SK-N-SH (cell line): Measurements from ENCODE around the gene HTR7. TPM values are rescaled to one million over a fixed set of nuclear protein-coding genes. Genes with fewer than 3 reads are reported as not detected.
"Not testable (repeated sequence)": the region's sequence is repeated elsewhere in the genome, so short reads cannot be mapped to it uniquely, and the experiment has no call there.

Experiments
- CTCF ChIA-PET: fragments of 300-600, 350-600 bp; formaldehyde crosslinking; extraction: SDS; loops from one replicate; lab custom pipeline; 2021; lab: Yijun Ruan, JAX
- POLR2A ChIA-PET: fragments of 350-600 bp; sonication (Branson Sonifier 250); formaldehyde crosslinking; extraction: SDS; loops from one replicate; lab custom pipeline; 2020; ENCODE audit warnings: antibody characterized with exemption, inconsistent platforms; lab: Yijun Ruan, JAX
- DNase-seq: peaks from one replicate; pipeline ENCODE4 v3.0.0; 2012
- H2AFZ ChIP-seq: fragments of 200-600 bp; sonication (generic); 2 replicates; pipeline ENCODE4 v1.8.1; 2016; ENCODE audit warnings: antibody characterized with exemption, mild to moderate bottlenecking, low read depth
- H3F3A ChIP-seq: fragments of 200-600 bp; sonication (generic); replicated peaks from 2 replicates; pipeline ENCODE3; 2016; ENCODE audit warnings: antibody characterized with exemption, mild to moderate bottlenecking; ENCODE audit not compliant: insufficient read depth
- H3K27ac ChIP-seq, 2 experiments: fragments of 200-500 bp in 1 of 2; fragments of 200-600 bp in 1 of 2; sonication (Bioruptor generic) in 1 of 2; sonication (generic), shearing (Covaris generic) in 1 of 2; 2 replicates each; pipeline versions ENCODE4 v1.5.1 to v1.6.1; 2014 to 2016; ENCODE audit warnings: low read depth in 2 of 2, inconsistent platforms in 1 of 2, low read length in 1 of 2, mild to moderate bottlenecking in 1 of 2, mixed read lengths in 1 of 2
- H3K27me3 ChIP-seq: fragments of 200-600 bp; sonication (generic), shearing (Covaris generic); 2 replicates; pipeline ENCODE4 v1.6.1; 2016; ENCODE audit warnings: mixed run types; ENCODE audit not compliant: insufficient read depth
- H3K36me3 ChIP-seq, 2 experiments: fragments of 200-500 bp in 1 of 2; fragments of 200-600 bp in 1 of 2; sonication (Bioruptor generic) in 1 of 2; sonication (generic) in 1 of 2; replicated peaks in 1 of 2; 2 replicates each; pipeline versions ENCODE3 to v1.5.1; 2014 to 2016; ENCODE audit warnings: low read length in 1 of 2, mild to moderate bottlenecking in 1 of 2; ENCODE audit not compliant: insufficient read depth in 2 of 2, control insufficient read depth in 1 of 2
- H3K4me1 ChIP-seq, 2 experiments: fragments of 200-500 bp in 1 of 2; fragments of 200-600 bp in 1 of 2; sonication (Bioruptor generic) in 1 of 2; sonication (generic), shearing (Covaris generic) in 1 of 2; 2 replicates each; pipeline versions ENCODE4 v1.5.1 to v1.6.1; 2014 to 2016; ENCODE audit warnings: low read depth in 1 of 2, low read length in 1 of 2, mixed run types in 1 of 2; ENCODE audit not compliant: insufficient read depth in 2 of 2, control insufficient read depth in 1 of 2
- H3K4me2 ChIP-seq: fragments of 200-600 bp; sonication (generic), shearing (Covaris generic); 2 replicates; pipeline ENCODE4 v1.6.1; 2017; ENCODE audit warnings: mixed run types
- H3K4me3 ChIP-seq, 2 experiments: fragments of 200-500 bp in 1 of 2; fragments of 200-600 bp in 1 of 2; sonication (Bioruptor generic) in 1 of 2; sonication (generic), shearing (Covaris generic) in 1 of 2; 2 replicates each; pipeline versions ENCODE4 v1.5.1 to v1.8.1; 2014 to 2016; ENCODE audit warnings: low read depth in 2 of 2, inconsistent platforms in 1 of 2, low read length in 1 of 2, mild to moderate bottlenecking in 1 of 2, mixed read lengths in 1 of 2, moderate library complexity in 1 of 2
- H3K79me2 ChIP-seq: fragments of 200-600 bp; sonication (generic); 2 replicates; pipeline ENCODE4 v1.8.1; 2017; ENCODE audit warnings: mild to moderate bottlenecking; ENCODE audit not compliant: insufficient read depth
- H3K9ac ChIP-seq: fragments of 200-600 bp; sonication (generic); 2 replicates; pipeline ENCODE4 v1.6.1; 2017; ENCODE audit warnings: mixed run types
- H3K9me2 ChIP-seq: fragments of 200-600 bp; sonication (generic); 2 replicates; pipeline ENCODE4 v1.6.1; 2017; ENCODE audit warnings: mixed run types
- H3K9me3 ChIP-seq: fragments of 200-600 bp; sonication (generic); 2 replicates; pipeline ENCODE4 v1.6.1; 2017; ENCODE audit warnings: mixed run types, mild to moderate bottlenecking, moderate library complexity
- H4K20me1 ChIP-seq: fragments of 200-600 bp; sonication (generic); 2 replicates; pipeline ENCODE4 v1.6.1; 2017; ENCODE audit warnings: mild to moderate bottlenecking, mixed run types; ENCODE audit not compliant: insufficient read depth
- CHD2 ChIP-seq: fragments of 150-350 bp; IDR thresholded peaks from 2 replicates; pipeline ENCODE4 v1.6.1; 2018; ENCODE audit warnings: low read length; ENCODE audit not compliant: partially characterized antibody
- ELF1 ChIP-seq: IDR thresholded peaks from 2 replicates; pipeline ENCODE4 v1.4.0; 2012
- EP300 ChIP-seq, 2 experiments: IDR thresholded peaks; 2 replicates each; pipeline versions ENCODE4 v1.4.0 to v1.6.1; 2012; ENCODE audit warnings: borderline replicate concordance in 1 of 2, low read depth in 1 of 2, low read length in 1 of 2
- FOSL2 ChIP-seq: IDR thresholded peaks from 2 replicates; pipeline ENCODE4 v1.4.0; 2012; ENCODE audit warnings: low read depth, mild to moderate bottlenecking, moderate library complexity, borderline replicate concordance
- FOXJ3 ChIP-seq: sonication (generic); formaldehyde crosslinking; IDR thresholded peaks from 2 replicates; pipeline ENCODE4 v1.5.1; 2020; ENCODE audit warnings: mild to moderate bottlenecking, missing genetic modification reagents
- GABPA ChIP-seq: IDR thresholded peaks from 2 replicates; pipeline ENCODE4 v1.4.0; 2012; ENCODE audit warnings: low read depth, mild to moderate bottlenecking
- GATA2 ChIP-seq: sonication (generic); formaldehyde crosslinking; IDR thresholded peaks from 2 replicates; pipeline ENCODE4 v1.5.0; 2020; ENCODE audit warnings: mild to moderate bottlenecking, missing genetic modification reagents
- IRF3 ChIP-seq: fragments of 150-350 bp; IDR thresholded peaks from 2 replicates; pipeline ENCODE4 v1.6.1; 2016; ENCODE audit warnings: mild to moderate bottlenecking, low read depth, low read length
- NRF1 ChIP-seq: IDR thresholded peaks from 2 replicates; pipeline ENCODE4 v1.6.1; 2012; ENCODE audit warnings: low read depth, mild to moderate bottlenecking, low read length
- POLR2AphosphoS5 ChIP-seq: IDR thresholded peaks from 2 replicates; pipeline ENCODE4 v1.6.1; 2012; ENCODE audit warnings: low read depth, low read length
- RAD21 ChIP-seq: IDR thresholded peaks from 2 replicates; pipeline ENCODE4 v1.6.1; 2012; ENCODE audit warnings: mild to moderate bottlenecking, low read length
- RCOR1 ChIP-seq: fragments of 150-350 bp; IDR thresholded peaks from 2 replicates; pipeline ENCODE4 v1.6.1; 2017; ENCODE audit warnings: antibody characterized with exemption, low read length
- RFX5 ChIP-seq: IDR thresholded peaks from 2 replicates; pipeline ENCODE4 v1.6.1; 2012; ENCODE audit warnings: mild to moderate bottlenecking, improper control_type of control experiment, low read length
- RXRA ChIP-seq: IDR thresholded peaks from 2 replicates; pipeline ENCODE4 v1.4.0; 2012; ENCODE audit warnings: low read depth, mild to moderate bottlenecking, borderline replicate concordance
- SMC3 ChIP-seq: IDR thresholded peaks from 2 replicates; pipeline ENCODE4 v1.6.1; 2012; ENCODE audit warnings: low read depth, low read length, improper control_type of control experiment
- TAF1 ChIP-seq: IDR thresholded peaks from 2 replicates; pipeline ENCODE4 v1.6.1; 2012; ENCODE audit warnings: low read depth, mild to moderate bottlenecking, low read length, moderate library complexity, borderline replicate concordance
- TCF12 ChIP-seq: IDR thresholded peaks from 2 replicates; pipeline ENCODE4 v1.4.0; 2012
- TEAD4 ChIP-seq: IDR thresholded peaks from 2 replicates; pipeline ENCODE4 v1.4.0; 2012; ENCODE audit warnings: mild to moderate bottlenecking, borderline replicate concordance; ENCODE audit not compliant: insufficient read depth
- USF1 ChIP-seq: IDR thresholded peaks from 2 replicates; pipeline ENCODE4 v1.4.0; 2012; ENCODE audit warnings: low read depth, borderline replicate concordance
- WGBS: methylation state at CpG from one replicate; pipeline ENCODE4 v1.1.6; 2017; ENCODE audit warnings: low lambda C conversion rate; 5-methylcytosine and 5-hydroxymethylcytosine counted together
- polyA plus RNA-seq, 3 experiments: library from polyadenylated mRNA; depleted of rRNA; stranded (reverse); fragments of >200 nt; gene quantifications; 2 replicates each; pipeline ENCODE4 v1.2.3, GENCODE V29; 2012
- TF ChIP-seq, protein P1 (sequence below): IDR thresholded peaks from 2 replicates; pipeline ENCODE4 v1.6.1; 2012; ENCODE audit warnings: mild to moderate bottlenecking, low read depth, low read length, moderate library complexity

The HTR7 gene
- polyA plus RNA-seq, 1 of the 3 experiments (the other 2 are of a cell fraction): 0.16 TPM

GRCh38 chr10:90822508-90822907, 35.3 kb downstream of the HTR7 start (continued):
- TF ChIP-seq RCOR1 (no peak), USF1 (no peak), SMC3 (no peak), NRF1 (no peak), GABPA (no peak), RAD21 (no peak), ELF1 (no peak), IRF3 (no peak), FOSL2 (no peak), EP300 (IDR thresholded peaks at IDR 0.05; ENCODE audit: borderline replicate concordance in 1 of 2, low read depth in 1 of 2, low read length in 1 of 2) (no peak)
- TF ChIP-seq, protein P1, sequence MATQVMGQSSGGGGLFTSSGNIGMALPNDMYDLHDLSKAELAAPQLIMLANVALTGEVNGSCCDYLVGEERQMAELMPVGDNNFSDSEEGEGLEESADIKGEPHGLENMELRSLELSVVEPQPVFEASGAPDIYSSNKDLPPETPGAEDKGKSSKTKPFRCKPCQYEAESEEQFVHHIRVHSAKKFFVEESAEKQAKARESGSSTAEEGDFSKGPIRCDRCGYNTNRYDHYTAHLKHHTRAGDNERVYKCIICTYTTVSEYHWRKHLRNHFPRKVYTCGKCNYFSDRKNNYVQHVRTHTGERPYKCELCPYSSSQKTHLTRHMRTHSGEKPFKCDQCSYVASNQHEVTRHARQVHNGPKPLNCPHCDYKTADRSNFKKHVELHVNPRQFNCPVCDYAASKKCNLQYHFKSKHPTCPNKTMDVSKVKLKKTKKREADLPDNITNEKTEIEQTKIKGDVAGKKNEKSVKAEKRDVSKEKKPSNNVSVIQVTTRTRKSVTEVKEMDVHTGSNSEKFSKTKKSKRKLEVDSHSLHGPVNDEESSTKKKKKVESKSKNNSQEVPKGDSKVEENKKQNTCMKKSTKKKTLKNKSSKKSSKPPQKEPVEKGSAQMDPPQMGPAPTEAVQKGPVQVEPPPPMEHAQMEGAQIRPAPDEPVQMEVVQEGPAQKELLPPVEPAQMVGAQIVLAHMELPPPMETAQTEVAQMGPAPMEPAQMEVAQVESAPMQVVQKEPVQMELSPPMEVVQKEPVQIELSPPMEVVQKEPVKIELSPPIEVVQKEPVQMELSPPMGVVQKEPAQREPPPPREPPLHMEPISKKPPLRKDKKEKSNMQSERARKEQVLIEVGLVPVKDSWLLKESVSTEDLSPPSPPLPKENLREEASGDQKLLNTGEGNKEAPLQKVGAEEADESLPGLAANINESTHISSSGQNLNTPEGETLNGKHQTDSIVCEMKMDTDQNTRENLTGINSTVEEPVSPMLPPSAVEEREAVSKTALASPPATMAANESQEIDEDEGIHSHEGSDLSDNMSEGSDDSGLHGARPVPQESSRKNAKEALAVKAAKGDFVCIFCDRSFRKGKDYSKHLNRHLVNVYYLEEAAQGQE: no peak
- TF ChIP-seq, all 33 proteins: peak for 0

- H3K4me1 ChIP-seq, POLR2A ChIA-PET, H3K27ac ChIP-seq, H3K36me3 ChIP-seq, H3K4me3 ChIP-seq, H4K20me1 ChIP-seq, H3K79me2 ChIP-seq, H3K9me3 ChIP-seq, H3K27me3 ChIP-seq, H3F3A ChIP-seq, H2AFZ ChIP-seq, H3K9ac ChIP-seq, H3K9me2 ChIP-seq, H3K4me2 ChIP-seq, DNase-seq, CTCF ChIA-PET: not testable (repeated sequence)
- 0% methylated on average over 1 of the region's 1 CpG for whole genome bisulfite sequencing
Observed at GRCh38 chr10:90821864-90822263, 36.0 kb downstream of the HTR7 start.

DNA sequence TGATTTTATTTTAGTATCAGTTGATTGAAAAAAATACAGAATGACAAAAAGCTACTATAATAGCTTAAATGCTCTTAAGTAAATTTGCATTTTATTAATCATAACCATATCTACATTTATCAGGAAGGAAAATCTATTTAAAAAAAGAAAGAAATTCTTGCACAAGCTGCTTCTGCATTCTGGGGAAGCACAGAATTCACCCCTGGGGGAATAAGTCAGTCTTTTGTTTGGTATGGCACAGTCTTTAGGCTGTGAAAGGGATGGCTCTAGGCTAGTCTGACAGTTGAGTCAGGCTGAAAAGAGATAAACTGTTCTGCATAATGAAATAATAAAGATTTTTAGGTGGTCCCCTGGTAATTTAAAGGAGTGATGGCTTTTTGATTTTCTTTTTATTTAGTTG, 37.9 kb downstream of the HTR7 start:
- no peak overlapping the region for H2AFZ ChIP-seq
- H3K9ac ChIP-seq: no peak overlapping the region
- no peaks in the 10 kb centered on the region for H4K20me1 ChIP-seq
- no peak for DNase-seq
- peaks cover 9% of the 10 kb centered on the region; the same call in 1 of the 2 replicates for H3K27me3 ChIP-seq
- no peak overlapping the region for H3K4me3 ChIP-seq
- no peak overlapping the region for H3K27ac ChIP-seq
- ChIA-PET CTCF (no interaction called here), POLR2A (no interaction called here)
- H3K36me3 ChIP-seq: no peaks in the 10 kb centered on the region
- no peak overlapping the region for H3K4me2 ChIP-seq
- H3K9me2 ChIP-seq: no peaks in the 10 kb centered on the region
- no peaks in the 10 kb centered on the region for H3K79me2 ChIP-seq
- H3F3A ChIP-seq: no peaks in the 10 kb centered on the region
- TF ChIP-seq RFX5: no peak
- TF ChIP-seq RXRA: no peak
- TF ChIP-seq NRF1: no peak
- TF ChIP-seq TAF1: no peak
- no peak for TF ChIP-seq TCF12
- TF ChIP-seq CHD2: no peak
- no peak for TF ChIP-seq GABPA
- no peak for TF ChIP-seq FOXJ3 (CRISPR knock-in tag)
- TF ChIP-seq RCOR1: no peak
- TF ChIP-seq GATA2 (CRISPR knock-in tag): no peak
- TF ChIP-seq TEAD4: no peak
- no peak for TF ChIP-seq EP300 (IDR thresholded peaks at IDR 0.05; ENCODE audit: borderline replicate concordance in 1 of 2, low read depth in 1 of 2, low read length in 1 of 2)
- TF ChIP-seq POLR2AphosphoS5: no peak
- no peaks in the 10 kb centered on the region for H3K9me3 ChIP-seq
- H3K4me1 ChIP-seq: no peaks in the 10 kb centered on the region
